H9 (cell line): Measurements from ENCODE around the gene ERGIC3. TPM values are rescaled to one million over a fixed set of nuclear protein-coding genes. Genes with fewer than 3 reads are reported as not detected.

Experiments used
- DNase-seq: peaks from one replicate; pipeline ENCODE4 v3.0.0-alpha.2; 2017
- H2AFZ ChIP-seq: one replicate; pipeline ENCODE4 v1.6.1; 2013; ENCODE audit warnings: mild to moderate bottlenecking, low read length, control low read depth, moderate library complexity
- H2AK5ac ChIP-seq: 2 replicates; pipeline ENCODE4 v1.6.1; 2013; ENCODE audit warnings: low read length, control low read depth, mixed read lengths; ENCODE audit not compliant: insufficient read length
- H2BK120ac ChIP-seq: one replicate; pipeline ENCODE4 v1.6.1; 2013; ENCODE audit warnings: low read depth, mild to moderate bottlenecking, low read length, control low read depth, inconsistent platforms; ENCODE audit not compliant: poor library complexity, severe bottlenecking
- H2BK12ac ChIP-seq: 2 replicates; pipeline ENCODE4 v1.6.1; 2013; ENCODE audit warnings: low read length, control low read depth, mixed read lengths, low read depth; ENCODE audit not compliant: insufficient read length
- H2BK15ac ChIP-seq: 2 replicates; pipeline ENCODE4 v1.6.1; 2013; ENCODE audit warnings: low read depth, low read length, control low read depth
- H2BK20ac ChIP-seq: one replicate; pipeline ENCODE4 v1.6.1; 2013; ENCODE audit warnings: low read depth, mild to moderate bottlenecking, low read length, control low read depth, inconsistent platforms; ENCODE audit not compliant: poor library complexity, severe bottlenecking
- H2BK5ac ChIP-seq: 2 replicates; pipeline ENCODE4 v1.6.1; 2013; ENCODE audit warnings: low read length, control low read depth, mixed read lengths; ENCODE audit not compliant: insufficient read length
- H3K14ac ChIP-seq: 2 replicates; pipeline ENCODE4 v1.6.1; 2013; ENCODE audit warnings: low read length, control low read depth; ENCODE audit not compliant: insufficient read depth
- H3K18ac ChIP-seq: 2 replicates; pipeline ENCODE4 v1.6.1; 2013; ENCODE audit warnings: low read depth, mild to moderate bottlenecking, mixed read lengths, low read length, control low read depth; ENCODE audit not compliant: insufficient read length
- H3K23ac ChIP-seq: 2 replicates; pipeline ENCODE4 v1.6.1; 2013; ENCODE audit warnings: low read length, control low read depth, mixed read lengths, low read depth; ENCODE audit not compliant: insufficient read length
- H3K23me2 ChIP-seq: 2 replicates; pipeline ENCODE4 v1.6.1; 2013; ENCODE audit warnings: low read depth, mild to moderate bottlenecking, mixed read lengths, low read length, control low read depth; ENCODE audit not compliant: insufficient read length, poor library complexity, severe bottlenecking
- H3K27ac ChIP-seq: 2 replicates; pipeline ENCODE4 v1.5.1; 2013; ENCODE audit warnings: low read length, control low read depth, mixed read lengths, low read depth; ENCODE audit not compliant: insufficient read length
- H3K27me3 ChIP-seq: 2 replicates; pipeline ENCODE4 v1.6.1; 2013; ENCODE audit warnings: low read length, control low read depth, inconsistent platforms; ENCODE audit not compliant: insufficient read depth
- H3K4ac ChIP-seq: 2 replicates; pipeline ENCODE4 v1.6.1; 2013; ENCODE audit warnings: low read depth, mild to moderate bottlenecking, control low read depth, inconsistent platforms, low read length, moderate library complexity
- H3K4me1 ChIP-seq: 2 replicates; pipeline ENCODE4 v1.6.1; 2013; ENCODE audit warnings: low read length, control low read depth, inconsistent platforms; ENCODE audit not compliant: insufficient read depth
- H3K4me2 ChIP-seq: 2 replicates; pipeline ENCODE4 v1.6.1; 2013; ENCODE audit warnings: low read length, control low read depth, mixed read lengths; ENCODE audit not compliant: insufficient read length, insufficient read depth
- H3K56ac ChIP-seq: 2 replicates; pipeline ENCODE4 v1.6.1; 2013; ENCODE audit warnings: low read depth, mild to moderate bottlenecking, mixed read lengths, low read length, control low read depth; ENCODE audit not compliant: insufficient read length
- H3K79me1 ChIP-seq: 2 replicates; pipeline ENCODE4 v1.6.1; 2013; ENCODE audit warnings: low read depth, mild to moderate bottlenecking, moderate library complexity, low read length, control low read depth, inconsistent platforms; ENCODE audit not compliant: insufficient read depth, poor library complexity, severe bottlenecking
- H3K79me2 ChIP-seq: 2 replicates; pipeline ENCODE4 v1.6.1; 2013; ENCODE audit warnings: low read length, control low read depth, inconsistent platforms; ENCODE audit not compliant: insufficient read depth
- H3K9ac ChIP-seq: 2 replicates; pipeline ENCODE4 v1.6.1; 2013; ENCODE audit warnings: low read length, control low read depth, mixed read lengths; ENCODE audit not compliant: insufficient read length; ENCODE audit errors: extremely low read depth
- H3K9me3 ChIP-seq: one replicate; pipeline ENCODE4 v1.6.1; 2013; ENCODE audit warnings: low read depth, low read length, inconsistent platforms; ENCODE audit not compliant: control insufficient read depth
- H3T11ph ChIP-seq: one replicate; pipeline ENCODE4 v1.6.1; 2013; ENCODE audit warnings: mild to moderate bottlenecking, low read length, control low read depth, inconsistent platforms
- H4K20me1 ChIP-seq: one replicate; pipeline ENCODE4 v1.6.1; 2013; ENCODE audit not compliant: control insufficient read depth, insufficient read length, insufficient read depth
- H4K5ac ChIP-seq: 2 replicates; pipeline ENCODE4 v1.6.1; 2013; ENCODE audit warnings: low read depth, mild to moderate bottlenecking, mixed read lengths, low read length, control low read depth; ENCODE audit not compliant: insufficient read length
- H4K8ac ChIP-seq: replicated peaks from 2 replicates; pipeline ENCODE4 v1.6.1; 2013; ENCODE audit warnings: low read length, control low read depth, mixed read lengths, low read depth; ENCODE audit not compliant: insufficient read length
- H4K91ac ChIP-seq: 2 replicates; pipeline ENCODE4 v1.6.1; 2013; ENCODE audit warnings: low read depth, mild to moderate bottlenecking, moderate library complexity, mixed read lengths, low read length, control low read depth; ENCODE audit not compliant: insufficient read length
- H3K27ac Mint-ChIP-seq, 3 experiments: 2 replicates in 2 of 3; 3 replicates in 1 of 3; pipeline ENCODE4 v1.8.0; 2020 to 2021; ENCODE audit warnings: mixed read lengths in 3 of 3, mild to moderate bottlenecking in 1 of 3, moderate library complexity in 1 of 3
- H3K27me3 Mint-ChIP-seq: 2 replicates; pipeline ENCODE4 v1.8.0; 2021; ENCODE audit warnings: low read depth, mild to moderate bottlenecking, moderate library complexity, mixed read lengths
- H3K36me3 Mint-ChIP-seq, 3 experiments: 2 replicates in 2 of 3; 3 replicates in 1 of 3; pipeline ENCODE4 v1.8.0; 2020 to 2021; ENCODE audit warnings: low read depth in 3 of 3, mixed read lengths in 3 of 3; ENCODE audit not compliant: insufficient read depth in 1 of 3
- H3K4me1 Mint-ChIP-seq, 2 experiments: 2 replicates each; pipeline ENCODE4 v1.8.0; 2020; ENCODE audit warnings: mixed read lengths in 2 of 2
- H3K4me3 Mint-ChIP-seq, 2 experiments: 2 replicates in 1 of 2; 3 replicates in 1 of 2; pipeline ENCODE4 v1.8.0; 2020 to 2021; ENCODE audit warnings: mild to moderate bottlenecking in 2 of 2, mixed read lengths in 2 of 2, moderate library complexity in 1 of 2
- H3K9me3 Mint-ChIP-seq, 2 experiments: 2 replicates in 1 of 2; 3 replicates in 1 of 2; pipeline ENCODE4 v1.8.0; 2020; ENCODE audit warnings: mild to moderate bottlenecking in 2 of 2, mixed read lengths in 2 of 2, moderate library complexity in 1 of 2
- WGBS: extraction: QIAGEN DNeasy Blood & Tissue Kit; methylation state at CpG from one replicate; pipeline ENCODE4 v1.1.7; 2013; ENCODE audit warnings: missing lambda C conversion rate, low lambda C conversion rate, mixed read lengths; ENCODE audit not compliant: insufficient read length; ENCODE audit errors: extremely low coverage; 5-methylcytosine and 5-hydroxymethylcytosine counted together
- total RNA-seq: library from RNA; stranded (reverse); gene quantifications from 2 replicates; pipeline ENCODE4 v1.2.1, GENCODE V29; 2021
- TF ChIP-seq, protein P1 (sequence below): fragments of 200-600 bp; sonication (generic); conservative IDR thresholded peaks from 3 replicates; pipeline ENCODE4 v1.8.0; 2021; ENCODE audit warnings: antibody characterized with exemption, mild to moderate bottlenecking

ERGIC3 gene
- total RNA-seq, 1 experiment from 2014 or later, result 188 TPM

DNA sequence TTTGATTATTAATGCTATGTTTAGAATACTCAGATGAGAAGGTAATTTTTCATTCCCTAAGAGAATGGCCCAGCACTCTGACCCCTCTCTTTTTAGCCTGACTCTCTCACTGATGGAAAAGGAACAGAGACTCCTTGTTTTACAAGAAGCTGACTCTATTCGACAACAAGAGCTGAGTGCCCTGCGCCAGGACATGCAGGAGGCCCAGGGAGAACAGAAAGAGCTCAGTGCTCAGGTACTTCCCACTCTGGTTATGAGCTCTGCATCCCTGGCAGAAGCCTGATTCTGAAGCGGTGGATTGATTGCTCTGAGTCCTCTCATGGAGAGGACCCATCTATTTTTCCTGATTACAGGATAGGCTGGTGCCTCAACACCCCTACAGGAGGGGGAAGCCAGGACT is 45.4 kb upstream of the ERGIC3 start:
- H3K79me2 ChIP-seq, result no peaks in the 10 kb centered on the region
- H2BK15ac ChIP-seq, result no peak overlapping the region
- no peak overlapping the region for H3K23ac ChIP-seq
- no peak overlapping the region for H4K5ac ChIP-seq
- no peaks in the 10 kb centered on the region for H3K79me1 ChIP-seq
- H3K27me3 ChIP-seq, result no peaks in the 10 kb centered on the region
- no peak for DNase-seq
- H4K91ac ChIP-seq, result no peak overlapping the region
- TF ChIP-seq, protein P1, sequence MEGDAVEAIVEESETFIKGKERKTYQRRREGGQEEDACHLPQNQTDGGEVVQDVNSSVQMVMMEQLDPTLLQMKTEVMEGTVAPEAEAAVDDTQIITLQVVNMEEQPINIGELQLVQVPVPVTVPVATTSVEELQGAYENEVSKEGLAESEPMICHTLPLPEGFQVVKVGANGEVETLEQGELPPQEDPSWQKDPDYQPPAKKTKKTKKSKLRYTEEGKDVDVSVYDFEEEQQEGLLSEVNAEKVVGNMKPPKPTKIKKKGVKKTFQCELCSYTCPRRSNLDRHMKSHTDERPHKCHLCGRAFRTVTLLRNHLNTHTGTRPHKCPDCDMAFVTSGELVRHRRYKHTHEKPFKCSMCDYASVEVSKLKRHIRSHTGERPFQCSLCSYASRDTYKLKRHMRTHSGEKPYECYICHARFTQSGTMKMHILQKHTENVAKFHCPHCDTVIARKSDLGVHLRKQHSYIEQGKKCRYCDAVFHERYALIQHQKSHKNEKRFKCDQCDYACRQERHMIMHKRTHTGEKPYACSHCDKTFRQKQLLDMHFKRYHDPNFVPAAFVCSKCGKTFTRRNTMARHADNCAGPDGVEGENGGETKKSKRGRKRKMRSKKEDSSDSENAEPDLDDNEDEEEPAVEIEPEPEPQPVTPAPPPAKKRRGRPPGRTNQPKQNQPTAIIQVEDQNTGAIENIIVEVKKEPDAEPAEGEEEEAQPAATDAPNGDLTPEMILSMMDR, result no peak
- H2BK20ac ChIP-seq, result no peak overlapping the region
- no peak overlapping the region for H3T11ph ChIP-seq
- H3K27me3 Mint-ChIP-seq, result no peaks in the 10 kb centered on the region
- H2AFZ ChIP-seq, result no peak overlapping the region
- H3K56ac ChIP-seq, result no peak overlapping the region
- no peaks in the 10 kb centered on the region for H3K9me3 ChIP-seq
- no peak overlapping the region for H3K18ac ChIP-seq
- no peak overlapping the region for H3K4ac ChIP-seq
- no peak overlapping the region for H2BK5ac ChIP-seq
- no peak overlapping the region for H3K4me3 Mint-ChIP-seq
- no peak overlapping the region for H3K27ac Mint-ChIP-seq
- no peaks in the 10 kb centered on the region for H3K4me1 ChIP-seq
- WGBS, result no CpG with 5 or more reads among the region's 3 CpGs
- no peaks in the 10 kb centered on the region for H3K9me3 Mint-ChIP-seq
- H2BK12ac ChIP-seq, result no peak overlapping the region
- no peak overlapping the region for H2AK5ac ChIP-seq
- H3K36me3 Mint-ChIP-seq, result peaks cover 31 to 88% (median 85%) of the 10 kb centered on the region in 3 experiments
- no peak overlapping the region for H3K14ac ChIP-seq
- H4K20me1 ChIP-seq, result no peaks in the 10 kb centered on the region
- H3K23me2 ChIP-seq, result no peaks in the 10 kb centered on the region
- no peak overlapping the region for H3K4me2 ChIP-seq
- H3K27ac ChIP-seq, result no peak overlapping the region
- no peak overlapping the region for H2BK120ac ChIP-seq
- no peak overlapping the region for H4K8ac ChIP-seq
- H3K9ac ChIP-seq, result no peak overlapping the region
- no peaks in the 10 kb centered on the region for H3K4me1 Mint-ChIP-seq
